CD4-positive, alpha-beta T cell (primary cell): ENCODE data around the gene PTPRT. TPM values are rescaled to one million over a fixed set of nuclear protein-coding genes. Genes with fewer than 3 reads are reported as not detected.

ENCODE experiments used
- ATAC-seq: fragments of 200-7000 bp; cut with Tn5 transposase; one replicate; pipeline ENCODE4 v1.10.0; 2022; ENCODE audit warnings: mild to moderate bottlenecking; ENCODE audit not compliant: poor library complexity
- CTCF ChIA-PET: fragments of 350-600 bp; sonication (Branson Sonifier 250); formaldehyde crosslinking; loops from one replicate; lab custom pipeline; 2021; ENCODE audit warnings: antibody characterized with exemption, inconsistent platforms; lab: Charles Lee
- POLR2A ChIA-PET: fragments of 350-600 bp; sonication (Branson Sonifier 250); formaldehyde crosslinking; loops from one replicate; lab custom pipeline; 2021; ENCODE audit warnings: antibody characterized with exemption, inconsistent platforms; lab: Charles Lee
- DNase-seq, 14 experiments: peaks; one replicate each; pipeline ENCODE4 v3.0.0-alpha.2; 2013 to 2020; ENCODE audit warnings: mixed read lengths in 2 of 14
- H3K27ac ChIP-seq, 2 donors: one replicate each; pipeline versions ENCODE4 v1.5.1 to v1.7.0; 2013; ENCODE audit warnings: low read length in 2 of 2, low read depth in 1 of 2, mild to moderate bottlenecking in 1 of 2
- H3K27me3 ChIP-seq, 2 experiments: 1 replicate in 1 of 2; 2 replicates in 1 of 2; pipeline versions ENCODE4 v1.6.1 to v1.7.0; 2013; ENCODE audit warnings: low read length in 2 of 2, control low read depth in 1 of 2, mild to moderate bottlenecking in 1 of 2, moderate library complexity in 1 of 2; ENCODE audit not compliant: insufficient read depth in 2 of 2, control insufficient read depth in 1 of 2
- H3K36me3 ChIP-seq: one replicate; pipeline ENCODE4 v1.6.1; 2013; ENCODE audit warnings: low read length, control low read depth; ENCODE audit not compliant: insufficient read depth
- H3K4me1 ChIP-seq: one replicate; pipeline ENCODE4 v1.6.1; 2013; ENCODE audit warnings: low read length, control low read depth; ENCODE audit not compliant: insufficient read depth
- H3K4me3 ChIP-seq: one replicate; pipeline ENCODE4 v1.5.1; 2013; ENCODE audit warnings: mild to moderate bottlenecking, low read length, moderate library complexity
- H3K9me3 ChIP-seq, 2 experiments: 1 replicate in 1 of 2; 2 replicates in 1 of 2; pipeline versions ENCODE4 v1.6.1 to v1.7.0; 2013; ENCODE audit warnings: low read length in 2 of 2, mild to moderate bottlenecking in 2 of 2, control low read depth in 1 of 2, moderate library complexity in 1 of 2; ENCODE audit not compliant: control insufficient read depth in 1 of 2, insufficient read depth in 1 of 2
- H3K27ac Mint-ChIP-seq: one replicate; pipeline ENCODE4 v1.8.0; 2020; ENCODE audit warnings: mixed read lengths
- H3K27me3 Mint-ChIP-seq: one replicate; pipeline ENCODE4 v1.8.0; 2021; ENCODE audit warnings: mixed read lengths
- H3K36me3 Mint-ChIP-seq: one replicate; pipeline ENCODE4 v1.8.0; 2021; ENCODE audit warnings: low read depth, mixed read lengths
- H3K4me1 Mint-ChIP-seq: one replicate; pipeline ENCODE4 v1.8.0; 2021; ENCODE audit warnings: low read depth, mixed read lengths
- H3K4me3 Mint-ChIP-seq: one replicate; pipeline ENCODE4 v1.8.0; 2020; ENCODE audit warnings: mild to moderate bottlenecking, mixed read lengths
- H3K9me3 Mint-ChIP-seq: one replicate; pipeline ENCODE4 v1.8.0; 2020; ENCODE audit warnings: mixed read lengths
- intact Hi-C, 2 experiments: fragments of 100-400 bp; cut with DNase I in 1 of 2; cut with micrococcal nuclease in 1 of 2; formaldehyde crosslinking; loops; one replicate each; pipeline versions ENCODE4 v1.15.1 to v1.9.0; 2023 to 2025; cut with DNase I, micrococcal nuclease
- total RNA-seq, 174 experiments: library from RNA in 2 of 174; stranded (reverse) in 2 of 174; gene quantifications; one replicate each; pipeline ENCODE4 v1.2.3 and lab custom pipeline; 2021 to 2026
- TF ChIP-seq, protein P1 (sequence below): fragments of 200-600 bp; IDR thresholded peaks from one replicate; pipeline ENCODE4 v1.8.0; 2022; ENCODE audit warnings: antibody characterized with exemption, mild to moderate bottlenecking

The PTPRT gene
- total RNA-seq, 2 experiments from 2014 or later = not detected

DNA sequence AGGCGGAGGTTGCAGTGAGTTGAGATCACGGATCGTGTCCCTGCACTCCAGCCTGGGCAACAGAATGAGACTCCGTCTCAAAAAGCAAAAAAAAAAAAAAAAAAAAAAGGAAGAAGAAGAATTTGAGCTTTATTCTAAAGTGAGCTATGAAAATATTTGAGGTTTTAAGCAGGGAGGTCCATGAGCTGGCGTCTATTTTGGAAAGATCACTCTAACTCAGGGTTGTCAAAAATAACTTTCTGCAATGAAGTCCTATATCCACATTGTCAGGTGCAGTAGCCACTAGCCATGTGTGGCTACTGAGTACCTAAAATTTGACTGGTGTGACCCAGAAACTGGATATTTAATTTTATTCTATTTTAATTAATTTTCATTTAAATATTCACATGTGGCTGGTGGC lies 217.1 kb downstream of the PTPRT start:
- POLR2A ChIA-PET = no interaction called here
- no peak overlapping the region for H3K27ac Mint-ChIP-seq
- Histone ChIP-seq H3K9me3 (peaks cover 0 to 5% of the 10 kb centered on the region in 2 experiments), H3K4me1 (no peaks in the 10 kb centered on the region), H3K4me3 (no peak overlapping the region), H3K36me3 (no peaks in the 10 kb centered on the region), H3K27ac (no peak overlapping the region), H3K27me3 (no peaks in the 10 kb centered on the region)
- TF ChIP-seq, protein P1, sequence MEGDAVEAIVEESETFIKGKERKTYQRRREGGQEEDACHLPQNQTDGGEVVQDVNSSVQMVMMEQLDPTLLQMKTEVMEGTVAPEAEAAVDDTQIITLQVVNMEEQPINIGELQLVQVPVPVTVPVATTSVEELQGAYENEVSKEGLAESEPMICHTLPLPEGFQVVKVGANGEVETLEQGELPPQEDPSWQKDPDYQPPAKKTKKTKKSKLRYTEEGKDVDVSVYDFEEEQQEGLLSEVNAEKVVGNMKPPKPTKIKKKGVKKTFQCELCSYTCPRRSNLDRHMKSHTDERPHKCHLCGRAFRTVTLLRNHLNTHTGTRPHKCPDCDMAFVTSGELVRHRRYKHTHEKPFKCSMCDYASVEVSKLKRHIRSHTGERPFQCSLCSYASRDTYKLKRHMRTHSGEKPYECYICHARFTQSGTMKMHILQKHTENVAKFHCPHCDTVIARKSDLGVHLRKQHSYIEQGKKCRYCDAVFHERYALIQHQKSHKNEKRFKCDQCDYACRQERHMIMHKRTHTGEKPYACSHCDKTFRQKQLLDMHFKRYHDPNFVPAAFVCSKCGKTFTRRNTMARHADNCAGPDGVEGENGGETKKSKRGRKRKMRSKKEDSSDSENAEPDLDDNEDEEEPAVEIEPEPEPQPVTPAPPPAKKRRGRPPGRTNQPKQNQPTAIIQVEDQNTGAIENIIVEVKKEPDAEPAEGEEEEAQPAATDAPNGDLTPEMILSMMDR = no peak
- ATAC-seq (no peak), DNase-seq (no peak)
- H3K36me3 Mint-ChIP-seq = no peaks in the 10 kb centered on the region
- H3K4me1 Mint-ChIP-seq = no peaks in the 10 kb centered on the region
- CTCF ChIA-PET = no interaction called here
- H3K4me3 Mint-ChIP-seq = no peak overlapping the region
- no peaks in the 10 kb centered on the region for H3K9me3 Mint-ChIP-seq
- peaks cover 3% of the 10 kb centered on the region for H3K27me3 Mint-ChIP-seq
- intact Hi-C loops = no loop called here

GRCh38 chr20:42968746-42969145 lies 221.0 kb downstream of the PTPRT start:
- Histone ChIP-seq H3K27ac (no peak overlapping the region), H3K9me3 (peaks cover 0 to 7% of the 10 kb centered on the region in 2 experiments), H3K4me3 (no peak overlapping the region), H3K36me3 (no peaks in the 10 kb centered on the region), H3K27me3 (no peaks in the 10 kb centered on the region), H3K4me1 (no peaks in the 10 kb centered on the region)
- ChIA-PET POLR2A (no interaction called here), CTCF (no interaction called here)
- DNase-seq (no peak), ATAC-seq (no peak)
- H3K9me3 Mint-ChIP-seq = no peaks in the 10 kb centered on the region
- no peak overlapping the region for H3K4me3 Mint-ChIP-seq
- no peak overlapping the region for H3K27ac Mint-ChIP-seq
- H3K27me3 Mint-ChIP-seq = no peaks in the 10 kb centered on the region
- intact Hi-C loops = no loop called here
- H3K36me3 Mint-ChIP-seq = no peaks in the 10 kb centered on the region
- H3K4me1 Mint-ChIP-seq = no peaks in the 10 kb centered on the region
- TF ChIP-seq, protein P1 = no peak

DNA sequence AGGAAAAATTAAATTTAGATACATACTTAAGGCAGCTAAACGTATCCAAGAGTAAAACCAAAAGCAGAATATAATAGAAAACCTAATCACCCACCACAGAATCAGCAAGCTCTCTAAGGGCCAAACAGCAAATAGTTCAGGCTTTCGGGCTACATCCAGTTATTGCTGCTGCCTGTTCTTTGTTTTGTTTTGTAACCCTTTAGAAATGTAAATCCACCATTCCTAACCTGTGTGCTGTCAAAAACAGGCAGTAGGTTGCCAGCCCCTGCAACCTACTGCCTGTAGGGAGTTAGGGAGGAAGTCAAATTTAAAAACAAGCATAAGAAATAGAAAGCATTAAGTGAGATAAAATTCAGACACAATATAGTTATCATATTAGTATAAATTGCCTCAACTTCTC lies 225.9 kb downstream of the PTPRT start:
- H3K4me1 Mint-ChIP-seq = no peaks in the 10 kb centered on the region
- no peak overlapping the region for H3K4me3 Mint-ChIP-seq
- H3K27ac Mint-ChIP-seq = no peak overlapping the region
- TF ChIP-seq, protein P1 = no peak
- ChIA-PET POLR2A (no interaction called here), CTCF (no interaction called here)
- Histone ChIP-seq H3K4me3 (no peak overlapping the region), H3K9me3 (peaks cover 0 to 7% of the 10 kb centered on the region in 2 experiments), H3K36me3 (no peaks in the 10 kb centered on the region), H3K4me1 (no peaks in the 10 kb centered on the region), H3K27me3 (no peaks in the 10 kb centered on the region), H3K27ac (no peak overlapping the region)
- DNase-seq (no peak), ATAC-seq (no peak)
- intact Hi-C loops = no loop called here
- no peaks in the 10 kb centered on the region for H3K27me3 Mint-ChIP-seq
- H3K9me3 Mint-ChIP-seq = peaks cover 3% of the 10 kb centered on the region
- H3K36me3 Mint-ChIP-seq = no peaks in the 10 kb centered on the region
